CD4-positive, alpha-beta T cell treated with Interferon alpha-2 for 1 hour (primary cell): ENCODE data around the gene FNDC3A.
"Not testable (repeated sequence)": the region's sequence is repeated elsewhere in the genome, so short reads cannot be mapped to it uniquely, and the experiment has no call there.

Experiments used
- DNase-seq, 2 donors: peaks; one replicate each; pipeline ENCODE4 v3.0.0-alpha.2; 2020 to 2022

The FNDC3A gene

GRCh38 chr13:49044008-49044407 is 68.3 kb downstream of the FNDC3A start:
- no peak for DNase-seq

GRCh38 chr13:49044836-49045235 is 69.1 kb downstream of the FNDC3A start:
- no peak for DNase-seq

GRCh38 chr13:49046002-49046401 is 70.3 kb downstream of the FNDC3A start:
- DNase-seq, result no peak

- no peak for DNase-seq
Observed at GRCh38 chr13:49046519-49046918, 70.8 kb downstream of the FNDC3A start.

GRCh38 chr13:49052813-49053212 is 77.1 kb downstream of the FNDC3A start:
- no peak for DNase-seq

GRCh38 chr13:49053215-49053614 is 77.5 kb downstream of the FNDC3A start:
- DNase-seq, result no peak

GRCh38 chr13:49053906-49054305 is 78.2 kb downstream of the FNDC3A start:
- DNase-seq, result no peak

- DNase-seq, result no peak
Observed at GRCh38 chr13:49055021-49055420, 79.3 kb downstream of the FNDC3A start.

GRCh38 chr13:49057176-49057575 is 81.5 kb downstream of the FNDC3A start:
- no peak for DNase-seq

- DNase-seq, result no peak
Observed at GRCh38 chr13:49058761-49059160, 83.0 kb downstream of the FNDC3A start.

GRCh38 chr13:49060678-49061387 is 85.1 kb downstream of the FNDC3A start:
- DNase-seq, result no peak

- DNase-seq, result not testable (repeated sequence)
Observed at GRCh38 chr13:49061388-49061752, 85.7 kb downstream of the FNDC3A start.

GRCh38 chr13:49062297-49062896 is 86.7 kb downstream of the FNDC3A start:
- DNase-seq, result no peak

- DNase-seq, result no peak
Observed at GRCh38 chr13:49063011-49063410, 87.3 kb downstream of the FNDC3A start.

- DNase-seq, result no peak
Observed at GRCh38 chr13:49063497-49063896, 87.8 kb downstream of the FNDC3A start.

GRCh38 chr13:49064476-49064875 is 88.8 kb downstream of the FNDC3A start:
- DNase-seq, result no peak

GRCh38 chr13:49066856-49067255 is 91.1 kb downstream of the FNDC3A start:
- no peak for DNase-seq

- not testable (repeated sequence) for DNase-seq
Observed at GRCh38 chr13:49068498-49068897, 92.8 kb downstream of the FNDC3A start.

- not testable (repeated sequence) for DNase-seq
Observed at GRCh38 chr13:49070021-49070420, 94.3 kb downstream of the FNDC3A start.

- no peak for DNase-seq
Observed at GRCh38 chr13:49071341-49071937, 95.7 kb downstream of the FNDC3A start.

GRCh38 chr13:49082653-49083536 is 107.2 kb downstream of the FNDC3A start:
- DNase-seq, result no peak

- no peak for DNase-seq
Observed at GRCh38 chr13:49084961-49085360, 109.2 kb downstream of the FNDC3A start.

GRCh38 chr13:49086722-49087121 is 111.0 kb downstream of the FNDC3A start:
- DNase-seq, result no peak
